ENCODE results near the gene CRYGN.

Gene CRYGN

DNA sequence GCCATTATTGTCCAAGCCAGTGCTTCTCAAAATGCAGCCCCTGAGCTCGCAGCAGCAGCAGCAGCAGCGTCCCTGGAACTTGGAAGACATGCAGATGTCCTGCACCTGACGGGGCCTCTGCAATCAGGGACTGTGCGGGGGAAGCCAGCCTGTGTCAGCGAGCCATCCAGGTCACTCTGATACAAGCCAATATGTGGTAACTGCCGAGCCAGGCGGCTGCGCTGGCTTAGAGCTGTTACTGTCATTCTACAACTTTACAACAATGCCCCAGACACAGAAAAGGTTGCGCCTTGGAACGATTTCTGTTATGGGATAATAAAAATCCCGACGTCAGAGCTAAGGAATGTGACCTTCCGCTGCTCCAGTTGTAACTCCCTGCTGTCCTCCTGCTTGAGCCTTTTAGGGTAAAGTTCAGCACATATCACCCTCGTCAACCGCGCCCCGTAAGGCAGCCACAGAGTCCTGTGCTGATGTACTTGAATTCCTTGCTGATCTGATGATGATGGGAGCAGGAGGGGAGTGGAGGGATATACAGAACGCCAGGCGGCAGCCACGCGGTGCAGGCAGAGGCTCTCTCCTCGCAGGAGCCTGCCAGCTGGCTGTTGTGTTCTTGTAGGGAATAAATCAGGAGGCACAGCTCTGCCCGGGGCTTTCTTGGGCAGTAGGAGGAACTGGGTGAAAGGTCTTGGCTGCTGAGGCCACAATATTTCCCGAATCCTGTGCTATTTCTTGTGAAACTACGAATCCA, 20.0 kb upstream of the CRYGN start:
- no peak for DNase-seq

DNA sequence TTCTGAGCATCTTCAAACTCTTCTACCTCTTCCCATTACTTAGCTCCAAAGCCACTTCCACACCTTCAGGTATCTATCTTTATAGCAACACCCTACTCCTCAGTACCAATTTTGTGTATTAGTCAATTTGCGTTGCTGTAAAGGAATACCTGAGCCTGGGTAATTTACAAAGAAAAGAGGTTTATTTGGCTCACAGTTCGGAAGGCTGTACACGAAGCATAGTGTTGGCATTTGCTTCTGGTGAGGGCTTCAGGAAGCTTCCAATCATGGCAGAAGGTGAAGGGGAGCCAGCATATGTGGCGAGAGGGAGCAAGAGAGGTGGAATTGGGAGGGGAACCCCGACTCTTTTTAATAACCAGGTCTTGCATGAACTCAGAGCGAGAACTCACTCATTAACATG, 17.6 kb upstream of the CRYGN start:
- no peak for DNase-seq

DNA sequence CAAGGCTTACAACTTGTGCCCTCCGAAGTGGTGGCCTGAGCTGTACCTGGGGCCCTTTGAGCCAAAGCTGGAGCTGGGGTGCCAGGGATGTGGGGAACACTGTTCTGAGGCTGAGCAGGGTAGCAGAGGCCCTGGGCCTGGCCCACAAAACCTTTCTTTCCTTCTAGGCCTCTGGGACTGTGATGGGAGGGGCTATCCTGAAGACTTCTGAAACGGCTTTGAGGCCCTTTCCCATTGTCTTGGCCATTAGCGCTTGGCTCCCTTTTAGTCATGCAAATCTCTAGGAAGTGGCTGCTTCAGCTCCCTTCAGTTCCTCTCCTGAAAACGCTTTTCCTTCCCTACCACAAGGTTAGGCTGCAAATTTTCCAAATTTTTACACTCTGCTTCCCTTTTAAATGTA, 16.8 kb upstream of the CRYGN start:
- DNase-seq, result no peak

DNA sequence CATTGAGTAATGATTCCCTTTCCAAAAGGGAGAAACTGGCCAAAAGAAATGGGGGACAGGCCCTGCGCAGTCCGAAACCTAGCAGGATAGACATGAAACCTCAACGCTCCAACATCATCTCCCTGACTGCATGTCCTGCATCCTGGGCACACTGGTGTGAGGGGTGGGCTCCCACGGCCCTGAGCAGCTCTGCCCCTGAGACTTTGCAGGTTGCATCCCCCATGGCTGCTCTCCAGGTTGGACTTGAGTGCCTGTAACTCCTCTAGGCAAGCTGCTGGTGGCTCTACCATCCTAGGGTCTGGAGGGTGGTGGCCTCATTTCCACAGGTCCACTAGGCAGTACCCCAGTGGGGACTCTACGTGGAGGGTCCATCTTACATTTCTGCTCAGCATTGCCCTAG, 16.3 kb upstream of the CRYGN start:
- no peak for DNase-seq

DNA sequence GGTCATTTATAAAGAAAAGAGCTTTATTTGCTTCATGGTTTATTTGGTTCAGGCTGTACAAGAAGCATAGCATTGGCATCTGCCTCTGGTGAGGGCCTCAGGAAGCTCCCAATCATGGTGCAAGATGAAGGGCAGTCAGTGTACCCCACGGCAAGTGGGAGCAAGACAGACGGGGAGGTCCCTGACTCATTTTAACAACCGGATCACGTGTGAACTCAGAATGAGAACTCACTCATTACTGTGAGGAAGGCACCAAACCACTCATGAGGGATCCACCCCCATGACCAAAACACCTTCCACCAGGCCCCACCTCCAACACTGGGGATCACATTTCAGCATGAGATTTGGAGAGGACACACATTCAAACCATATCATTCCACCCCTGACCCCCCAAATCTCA, 15.7 kb upstream of the CRYGN start:
- DNase-seq, result no peak

DNA sequence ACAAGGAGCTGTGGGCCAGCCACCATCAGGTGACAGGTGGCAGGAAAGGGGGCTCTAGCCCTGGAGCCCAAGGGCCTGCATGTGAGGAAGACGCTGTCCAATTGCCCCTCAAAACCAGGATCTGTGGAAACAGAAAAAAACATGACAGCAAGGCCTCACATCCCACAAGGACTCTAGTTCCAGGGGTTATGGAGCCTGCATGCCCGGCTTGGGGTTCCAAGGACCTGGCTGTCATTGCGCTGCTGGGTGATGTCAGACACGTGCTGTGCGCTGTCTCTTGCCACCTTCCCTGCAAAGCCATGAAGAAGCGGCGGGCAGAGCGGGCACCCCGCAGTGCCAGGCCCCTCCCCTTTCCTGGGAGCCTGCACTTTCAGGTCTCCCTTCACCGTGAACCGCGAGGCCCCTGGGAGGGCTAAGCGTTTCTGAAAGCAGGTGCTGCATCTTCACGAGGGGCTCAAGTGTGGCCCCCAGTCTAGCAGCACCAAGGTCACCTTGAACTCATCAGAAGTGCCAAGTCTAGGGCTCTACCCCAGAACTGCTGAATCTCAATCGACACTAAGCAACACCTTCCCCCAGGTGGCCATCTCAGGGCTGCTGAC, 15.1 kb upstream of the CRYGN start:
- DNase-seq, result no peak

DNA sequence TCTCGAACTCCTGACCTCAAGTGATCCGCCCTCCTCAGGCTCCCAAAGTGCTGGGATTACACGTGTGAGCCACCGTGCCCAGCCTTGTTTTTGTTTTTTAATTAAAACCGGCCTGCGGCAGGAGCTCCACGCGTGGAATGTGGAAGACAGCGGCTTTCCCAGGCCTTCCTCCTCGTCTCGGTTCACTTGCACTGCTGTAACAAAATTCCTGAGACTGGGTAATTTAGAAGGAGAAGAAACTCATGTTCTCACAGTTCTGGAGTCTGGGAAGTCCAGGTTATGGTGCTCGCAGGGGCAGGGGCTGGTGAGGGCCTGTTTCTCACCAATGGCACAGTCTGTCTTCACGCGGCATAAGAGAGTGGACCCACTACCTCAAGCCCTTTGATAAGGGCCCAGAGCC, 14.4 kb upstream of the CRYGN start:
- DNase-seq, result no peak

DNA sequence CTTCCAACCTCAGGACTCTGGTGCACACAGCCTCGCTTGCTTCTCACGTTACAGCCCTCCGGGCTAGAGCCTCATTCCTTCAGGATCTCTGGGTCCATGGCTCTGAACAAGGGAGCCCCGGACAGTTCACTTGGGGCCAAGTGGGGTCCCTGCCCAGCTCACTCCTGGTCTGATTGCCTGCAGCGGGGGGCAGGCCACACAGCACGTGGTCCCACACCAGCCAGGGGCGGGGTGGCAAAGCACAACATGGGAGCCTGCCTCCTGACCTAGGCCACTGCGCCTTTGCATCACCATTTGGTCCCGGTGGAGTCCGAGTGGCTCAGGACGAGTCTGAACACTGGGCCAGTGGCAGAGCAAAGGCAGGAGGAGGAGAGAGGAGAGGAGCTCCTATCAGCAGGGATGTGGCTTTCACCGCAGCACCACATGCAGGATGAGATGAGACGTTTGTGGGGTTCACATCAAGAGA, 13.4 kb upstream of the CRYGN start:
- DNase-seq, result no peak

DNA sequence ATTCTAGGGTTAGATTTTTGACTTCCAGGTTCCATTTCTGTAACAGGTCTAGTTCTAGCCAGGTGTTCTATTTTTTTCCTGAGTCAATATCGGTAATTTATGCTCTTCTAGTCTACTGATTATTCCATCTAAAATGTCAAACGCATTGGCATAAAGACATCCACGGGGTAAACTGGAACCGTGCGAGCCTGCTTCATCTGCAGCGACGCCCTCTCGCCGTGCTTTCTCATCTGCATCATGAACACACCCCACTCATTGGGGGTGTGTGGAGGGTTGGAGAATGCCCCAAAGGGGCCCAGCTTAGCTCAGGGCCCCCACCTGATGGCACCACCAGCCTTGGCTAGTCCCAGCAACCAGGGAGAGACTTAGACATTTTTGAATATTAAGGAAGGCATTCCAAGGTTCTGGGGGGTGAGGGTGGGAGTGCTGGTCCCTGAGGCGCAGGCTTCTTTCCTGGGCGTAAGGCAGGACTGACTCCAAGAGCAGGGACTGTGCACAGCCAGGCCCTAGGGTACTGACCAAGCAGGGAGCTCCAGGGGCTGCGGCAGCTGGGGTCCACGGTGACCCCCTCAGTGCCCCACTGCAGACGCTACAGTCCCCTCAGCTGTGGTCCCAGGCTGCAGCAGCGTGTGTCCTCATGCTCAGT, 12.9 kb upstream of the CRYGN start:
- DNase-seq, result no peak

DNA sequence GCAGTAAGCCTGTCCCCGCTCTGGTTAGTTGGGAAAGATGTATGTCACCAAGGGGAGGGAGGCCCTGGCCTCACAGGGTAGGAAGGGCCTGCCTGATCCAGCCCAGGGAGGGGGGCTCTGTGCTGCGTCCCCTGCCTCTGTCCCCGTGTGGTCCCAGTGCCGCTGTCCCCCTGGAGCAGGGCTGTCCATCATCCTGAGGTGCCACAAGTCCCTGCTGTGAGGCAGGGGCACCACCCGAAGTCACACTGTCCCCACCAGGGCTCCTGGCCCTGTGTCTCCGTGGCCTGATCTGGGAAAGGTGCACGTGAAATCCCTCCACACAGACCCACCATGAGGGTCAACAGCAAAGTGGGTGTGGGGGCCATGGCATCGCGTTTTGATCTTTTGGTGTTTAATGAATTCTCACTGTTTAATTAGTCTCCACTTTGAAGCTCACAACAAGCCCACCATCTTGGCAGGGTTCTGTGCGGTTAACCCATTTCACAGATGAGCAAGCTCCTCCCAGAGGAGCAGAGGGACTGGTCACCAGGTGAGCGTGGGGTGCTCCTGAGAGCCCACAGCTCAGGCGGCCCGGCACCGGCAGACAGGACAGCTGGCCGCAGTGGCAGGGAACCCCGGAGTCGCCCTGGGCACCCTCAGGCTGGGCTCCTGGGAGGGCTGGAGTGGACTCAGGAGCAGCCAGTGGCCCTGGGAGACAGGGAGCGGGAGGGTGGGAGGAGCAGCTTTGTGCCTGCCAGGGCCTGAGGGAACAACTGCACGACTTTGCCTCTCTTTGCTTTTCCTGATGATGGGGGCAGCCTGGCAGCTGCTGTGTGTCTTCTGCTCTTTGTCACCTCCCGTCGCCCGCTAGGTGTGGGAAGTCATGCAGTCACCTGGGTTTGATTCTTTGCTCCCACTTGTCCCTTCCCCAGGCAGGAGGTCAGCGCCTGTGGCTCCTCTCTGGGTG, 12.0 kb upstream of the CRYGN start:
- DNase-seq, result no peak

DNA sequence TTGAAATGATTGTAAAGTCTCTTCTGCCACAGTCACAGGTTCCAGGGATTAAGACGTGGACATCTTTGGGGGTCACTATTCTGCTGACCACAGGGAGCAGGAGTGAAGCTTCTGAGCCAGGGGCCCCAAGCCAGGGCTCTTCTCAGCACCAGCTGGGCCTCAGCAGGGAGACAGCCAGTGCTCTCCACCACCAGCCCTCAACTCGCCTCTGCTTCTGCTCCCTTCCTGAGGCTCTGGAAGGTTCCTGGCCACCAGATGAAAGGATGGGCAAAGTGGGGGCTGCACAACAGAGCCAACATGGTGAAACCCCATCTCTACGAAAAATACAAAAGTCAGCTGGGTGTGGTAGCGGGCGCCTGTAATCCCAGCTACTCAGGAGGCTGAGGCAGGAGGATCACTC, 11.2 kb upstream of the CRYGN start:
- no peak for DNase-seq

DNA sequence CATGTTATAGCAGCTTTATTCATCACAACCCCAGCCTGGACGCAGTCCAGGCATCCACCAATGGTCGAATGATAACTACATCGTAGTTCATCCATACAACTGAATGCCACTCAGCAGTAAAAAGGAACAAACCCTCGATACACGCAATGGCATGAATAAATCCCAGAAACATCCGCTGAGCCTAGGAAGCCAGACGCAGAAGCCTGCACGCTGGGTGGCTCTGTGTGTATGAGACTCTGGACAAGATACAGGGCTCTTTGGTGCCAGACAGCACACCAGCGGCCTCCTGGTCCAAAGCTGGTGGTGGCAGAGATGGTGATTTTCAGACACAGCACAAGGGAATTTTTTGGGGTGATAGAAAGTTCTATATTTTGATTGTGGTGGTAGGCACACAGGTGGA, 10.0 kb upstream of the CRYGN start:
- no peak for DNase-seq

DNA sequence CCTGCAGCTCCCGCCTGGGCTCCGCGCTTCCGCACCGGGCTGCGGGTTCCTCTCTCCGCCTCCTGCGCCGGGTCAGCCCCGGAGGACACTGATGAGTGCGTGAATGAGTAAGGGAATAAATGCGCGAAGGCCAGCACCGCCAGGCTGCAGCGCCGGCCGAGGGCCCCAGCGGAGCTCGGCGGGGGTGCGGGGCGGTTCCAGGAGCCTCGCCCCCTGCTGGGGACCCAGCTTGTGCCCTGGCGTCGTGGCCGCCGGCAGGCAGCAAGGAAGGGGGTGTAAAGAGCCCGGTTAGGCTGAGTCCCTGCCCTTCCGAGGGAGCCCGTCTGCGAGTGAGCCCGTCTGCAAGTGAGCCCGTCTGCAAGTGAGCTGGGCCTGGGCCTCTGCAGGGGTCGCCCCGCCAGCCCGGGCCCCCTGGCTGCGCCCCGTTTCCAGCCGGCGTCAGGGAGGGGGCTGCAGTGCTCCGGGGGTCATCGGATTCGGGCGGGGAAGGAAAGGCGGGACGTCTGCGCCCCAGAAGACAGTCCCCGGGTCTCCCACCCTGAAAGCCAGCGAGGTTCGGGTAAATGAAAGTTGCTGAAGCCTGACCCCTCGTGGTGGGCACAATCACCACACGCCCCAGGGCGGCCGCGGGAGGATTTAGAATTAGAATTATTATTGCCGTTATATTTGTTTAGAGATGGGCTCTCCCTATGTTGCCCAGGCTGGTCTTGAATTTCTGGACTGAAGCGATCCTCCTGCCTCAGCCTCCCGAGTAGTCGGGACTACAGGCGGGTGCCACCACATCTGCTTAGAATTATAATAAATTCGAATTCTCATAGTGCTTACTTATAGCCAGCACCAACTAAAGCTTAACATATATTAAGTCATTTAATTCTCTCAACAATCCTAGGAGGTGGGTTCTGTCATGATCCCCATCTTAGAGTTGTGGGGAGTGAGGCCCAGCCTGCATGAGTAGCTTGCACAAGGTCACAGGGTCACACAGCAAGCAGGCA, 8.6 kb upstream of the CRYGN start:
- DNase-seq, result peak; percentile 69

DNA sequence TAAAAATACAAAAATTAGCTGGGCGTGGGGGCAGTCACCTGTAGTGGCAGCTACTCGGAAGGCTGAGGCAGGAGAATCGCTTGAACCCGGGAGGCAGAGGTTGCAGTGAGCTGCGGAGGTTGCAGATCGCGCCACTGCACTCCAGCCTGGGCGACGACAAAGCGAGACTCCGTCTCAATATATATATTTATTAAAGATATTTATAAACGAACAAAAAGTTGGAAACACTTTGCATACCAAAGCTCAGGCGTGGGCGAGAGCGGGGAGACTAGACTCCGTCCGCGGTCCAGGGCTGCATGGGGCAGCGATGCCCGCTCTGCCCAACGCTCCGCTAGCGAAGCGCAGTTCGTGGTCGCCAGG, 7.9 kb upstream of the CRYGN start:
- DNase-seq, result no peak

DNA sequence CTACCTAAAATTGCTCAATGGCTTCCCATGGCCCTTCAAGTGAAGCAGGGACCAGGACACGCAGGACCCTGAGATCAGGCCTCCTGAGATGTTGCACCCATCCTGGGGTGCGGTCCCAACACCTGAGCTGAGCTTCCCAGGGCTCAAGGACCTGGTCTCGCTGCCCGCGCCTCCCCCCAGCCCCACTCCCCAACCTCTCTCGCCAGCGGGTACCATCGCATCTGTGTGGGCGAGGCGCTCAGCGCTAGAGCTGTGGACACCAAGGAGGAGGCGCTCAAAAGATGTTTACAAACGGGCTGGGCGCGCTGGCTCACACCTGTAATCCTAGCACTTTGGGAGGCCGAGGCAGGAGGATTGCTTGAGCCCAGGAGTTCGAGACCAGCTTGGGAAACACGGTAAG, 7.4 kb upstream of the CRYGN start:
- DNase-seq, result no peak

DNA sequence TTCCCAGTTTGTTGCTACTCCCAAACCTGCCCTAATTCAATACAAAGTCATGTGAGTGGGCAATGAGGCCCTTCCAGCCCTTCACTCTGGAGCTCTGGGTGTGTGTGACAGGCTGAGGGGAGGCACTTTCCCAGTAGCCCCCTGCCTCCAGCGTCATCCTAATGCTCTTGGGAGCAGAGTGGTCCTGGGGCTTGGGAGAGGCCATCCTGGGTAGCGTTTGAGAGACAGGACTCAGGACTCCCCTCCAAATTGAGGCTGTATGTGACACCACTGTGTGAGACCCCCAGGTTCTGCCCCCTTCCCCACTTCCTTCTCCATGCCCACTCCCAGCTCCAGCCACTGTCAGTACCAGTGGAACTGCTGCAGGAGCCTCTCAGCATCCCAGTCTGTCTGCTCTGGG, 6.5 kb upstream of the CRYGN start:
- DNase-seq, result no peak

DNA sequence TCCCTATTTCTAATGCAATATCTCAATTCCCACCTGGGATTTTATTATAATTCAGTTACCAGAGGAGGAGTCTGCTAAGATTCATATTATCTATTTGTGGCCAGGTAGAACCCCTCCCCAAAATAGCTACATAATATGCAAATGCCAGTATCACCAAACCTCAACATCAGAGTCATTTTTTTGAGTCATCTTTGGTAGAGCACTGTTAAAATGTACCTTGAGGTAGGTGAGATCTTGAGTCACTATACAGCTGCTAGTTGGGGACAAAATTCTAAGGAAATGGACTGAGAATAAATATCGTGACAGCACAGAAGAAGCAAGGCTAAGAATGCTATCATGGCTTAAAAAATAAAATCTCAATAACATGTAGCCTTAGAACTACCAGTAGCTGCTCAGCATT, 4.7 kb upstream of the CRYGN start:
- DNase-seq, result no peak

DNA sequence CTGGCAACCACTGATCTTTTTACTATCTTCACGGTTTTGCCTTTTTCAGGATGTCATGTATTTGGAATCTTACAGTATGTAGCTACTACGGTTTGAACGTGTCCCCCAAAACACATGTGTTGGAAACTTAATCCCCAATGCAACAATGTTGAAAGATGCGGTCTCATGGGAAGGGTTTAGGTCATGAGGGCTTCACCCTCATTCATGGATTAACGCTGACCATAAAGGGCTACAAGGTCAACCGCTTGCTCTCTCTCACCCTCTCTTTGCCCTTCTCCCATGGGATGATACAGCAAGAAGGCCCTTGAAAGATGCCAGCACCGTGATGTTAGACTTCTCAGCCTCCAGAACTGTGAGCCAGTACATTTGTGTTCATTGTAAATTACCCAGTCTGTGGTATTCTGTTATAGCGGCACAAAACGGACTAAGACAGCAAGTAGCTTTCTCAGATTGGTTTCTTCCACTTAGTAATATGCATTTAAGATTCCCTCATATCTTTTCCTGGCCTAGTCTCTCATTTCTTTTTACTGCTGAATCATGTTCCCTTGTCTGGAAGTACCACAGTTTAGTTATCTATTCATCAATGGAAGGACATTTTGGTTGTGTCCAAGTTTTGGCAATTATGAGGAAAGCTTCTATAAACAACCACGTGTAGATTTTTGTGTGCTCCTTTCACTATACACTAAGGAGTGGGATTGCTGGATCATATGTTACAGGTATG, 3.0 kb upstream of the CRYGN start:
- DNase-seq, result no peak

DNA sequence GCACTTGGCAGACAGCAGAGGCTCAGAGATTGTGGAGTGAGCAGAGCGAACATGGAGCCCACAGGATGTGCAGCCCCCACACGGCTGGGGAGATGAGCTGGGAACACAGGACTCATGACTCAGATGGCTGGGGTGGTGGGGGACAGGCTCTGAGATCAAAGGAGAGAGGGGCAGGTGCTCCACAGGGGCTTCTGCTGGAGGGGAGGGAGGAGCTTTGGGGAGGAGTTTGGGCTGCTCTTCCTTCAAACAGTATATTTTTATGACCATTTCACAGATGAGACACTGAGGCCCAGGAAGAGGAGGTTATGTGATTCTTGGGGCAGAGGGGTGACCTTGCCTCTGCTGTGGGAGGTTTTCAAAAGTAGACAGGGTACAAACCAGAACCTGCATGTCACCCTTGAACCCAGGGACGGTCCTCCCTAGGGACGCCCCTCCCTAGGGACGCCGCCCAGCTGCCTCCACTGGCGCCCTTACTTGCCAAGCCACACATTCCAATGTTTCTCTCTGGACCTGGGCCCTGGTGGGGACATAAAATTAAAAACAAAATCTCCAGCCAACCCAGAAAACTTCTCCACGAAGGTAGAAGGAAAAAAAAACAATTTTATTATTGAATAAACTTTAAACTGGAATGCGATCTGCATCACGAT, 981 bp upstream of the CRYGN start:
- DNase-seq, result no peak

DNA sequence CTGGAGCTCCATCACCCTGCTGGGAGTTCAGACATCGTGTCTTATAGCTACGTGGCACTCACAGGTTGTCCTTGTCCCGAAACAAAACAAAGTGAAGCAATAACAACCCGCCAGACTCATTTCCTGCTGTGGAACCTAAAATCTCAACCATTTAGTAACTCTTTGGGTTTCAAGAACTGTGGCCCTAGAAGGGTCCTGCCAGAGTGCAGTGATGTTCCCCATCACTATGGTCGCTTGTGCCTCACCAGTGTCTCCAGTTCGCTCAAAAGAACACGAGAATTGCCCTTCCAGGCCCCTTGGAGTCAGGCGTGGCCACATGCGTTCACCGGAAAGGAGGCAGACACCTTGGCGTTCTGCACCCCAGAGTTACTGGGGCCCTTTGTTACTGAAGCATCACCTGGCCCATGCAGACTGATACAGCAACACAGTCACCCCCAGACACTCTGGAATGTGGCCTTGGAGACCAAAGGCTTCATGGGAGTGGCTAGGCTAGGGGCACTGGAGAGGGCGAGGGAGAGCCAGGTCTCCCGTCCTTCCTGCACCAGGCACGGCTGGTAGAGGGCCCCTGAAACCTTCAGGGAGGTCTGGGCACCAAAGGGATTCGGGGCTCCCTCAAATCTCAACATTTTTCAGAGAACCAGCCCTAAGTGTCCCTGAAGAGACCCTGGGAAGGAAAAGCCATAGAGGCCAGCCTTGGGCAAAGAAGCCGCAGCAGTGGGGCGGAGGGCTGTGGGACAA, 908 bp downstream of the CRYGN start:
- DNase-seq, result no peak

Data from stimulated activated naive CD4-positive, alpha-beta T cell treated with Interleukin-2 at 50 U/mL for 16 hours (primary cell).